ENCODE data around the gene WDR45. TPM values are rescaled to one million over a fixed set of nuclear protein-coding genes. Genes with fewer than 3 reads are reported as not detected.

WDR45 gene
- polyA plus RNA-seq, result 32.3 and 43.3 TPM in 2 replicates

GRCh38 chrX:49079489-49080428 is at the start of gene WDR45:
Gene WDR45, minus strand, starts transcription at chrX:49079887. Its CDS starts 1,792 bp downstream, at chrX:49078095.

GRCh38 chrX:49073601-49074575 is 5.8 kb downstream of the WDR45 start, which contains the start of gene PRAF2:
Gene PRAF2, minus strand, starts transcription at chrX:49074002. Its CDS starts 15 bp downstream, at chrX:49073987.

GRCh38 chrX:49058794-49059193 is 20.9 kb downstream of the WDR45 start, which contains the start of gene CCDC120:
Gene CCDC120, plus strand, starts transcription at chrX:49058999. Its CDS starts 3,043 bp downstream, at chrX:49062042.

DNA sequence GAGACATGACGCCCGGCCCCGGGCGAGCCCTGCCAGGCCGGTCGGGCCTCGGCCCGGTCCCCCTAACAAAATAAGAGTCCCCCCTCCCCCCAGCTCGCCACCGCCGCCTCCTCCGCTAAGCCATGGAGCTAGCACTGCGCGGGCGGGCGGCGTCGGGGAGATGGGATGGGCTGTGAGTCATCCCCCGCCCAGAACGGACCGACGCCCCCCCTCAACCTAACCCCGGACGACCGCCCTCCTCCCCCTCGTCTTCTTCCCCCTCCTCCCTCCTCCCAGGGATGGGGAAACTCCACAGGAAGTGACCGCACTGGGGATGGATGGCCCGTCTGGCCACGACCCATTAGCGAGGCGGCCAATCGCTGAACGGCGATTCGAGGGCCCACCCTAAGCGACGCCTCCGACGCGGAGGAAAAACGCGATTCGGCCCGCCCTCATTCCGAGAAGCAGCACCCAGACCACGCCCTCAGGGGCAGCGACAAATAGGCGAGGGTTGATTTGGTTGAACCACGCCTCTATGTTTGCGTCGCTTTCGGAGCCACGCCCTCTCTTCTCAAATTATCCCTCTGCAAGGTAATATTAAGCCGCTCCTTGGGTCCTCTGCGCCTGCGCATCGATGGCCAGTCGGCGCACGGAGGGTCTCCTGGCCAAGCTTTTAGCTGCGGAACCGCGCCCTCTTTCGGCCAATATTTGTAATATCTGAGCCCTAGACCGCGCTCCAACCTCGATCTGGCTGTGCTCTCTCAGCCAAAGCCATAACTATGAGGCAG is 36.3 kb downstream of the WDR45 start, which contains the start of gene TFE3:
TFE3 (minus strand) TSS at position 138 of the 767 bp plus-strand sequence; CDS start at position 7, 131 bp downstream.

Other genes with a start within 250 kb of the WDR45 start
- gene PCSK1N, start 244.3 kb downstream of the WDR45 start, polyA plus RNA-seq, result 12.2 and 25.7 TPM in 2 replicates
- gene TIMM17B, start 182.1 kb downstream of the WDR45 start, polyA plus RNA-seq, result 63.1 and 65.6 TPM in 2 replicates
- gene PQBP1, start 182.0 kb downstream of the WDR45 start, polyA plus RNA-seq, result 39.1 and 42.7 TPM in 2 replicates
- 9.6 and 16.3 TPM in 2 replicates for gene SLC35A2, start 168.2 kb downstream of the WDR45 start, polyA plus RNA-seq
- 15.2 and 23.7 TPM in 2 replicates for gene PIM2, start 160.9 kb downstream of the WDR45 start, polyA plus RNA-seq
- 4.4 and 6.2 TPM in 2 replicates for gene OTUD5, start 122.3 kb downstream of the WDR45 start, polyA plus RNA-seq
- not detected in 2 replicates for gene KCND1, start 108.0 kb downstream of the WDR45 start, polyA plus RNA-seq
- gene GRIPAP1, start 77.6 kb downstream of the WDR45 start, polyA plus RNA-seq, result 8.4 and 18.3 TPM in 2 replicates
- 4.2 and 5.9 TPM in 2 replicates for gene TFE3, start 36.5 kb downstream of the WDR45 start, polyA plus RNA-seq
- gene CCDC120, start 20.9 kb downstream of the WDR45 start, polyA plus RNA-seq, result 0.52 TPM in 1 of 2 replicates, not detected in the other
- gene PRAF2, start 5.9 kb downstream of the WDR45 start, polyA plus RNA-seq, result 52.4 and 57.9 TPM in 2 replicates
- 13.2 and 14.6 TPM in 2 replicates for gene GPKOW, start 43.8 kb upstream of the WDR45 start, polyA plus RNA-seq
- not detected in 2 replicates for gene MAGIX, start 82.9 kb upstream of the WDR45 start, polyA plus RNA-seq
- gene PLP2, start 92.0 kb upstream of the WDR45 start, polyA plus RNA-seq, result 0.22 and 7.4 TPM in 2 replicates
- not detected in 2 replicates for gene PRICKLE3, start 106.5 kb upstream of the WDR45 start, polyA plus RNA-seq
- gene SYP, start 120.3 kb upstream of the WDR45 start, polyA plus RNA-seq, result 91.9 and 102 TPM in 2 replicates
- gene CACNA1F, start 153.5 kb upstream of the WDR45 start, polyA plus RNA-seq, result not detected in 2 replicates
- 0.69 and 1.3 TPM in 2 replicates for gene CCDC22, start 155.6 kb upstream of the WDR45 start, polyA plus RNA-seq
- gene FOXP3, start 184.8 kb upstream of the WDR45 start, polyA plus RNA-seq, result not detected in 2 replicates
- 11.7 and 13.1 TPM in 2 replicates for gene PPP1R3F, start 189.9 kb upstream of the WDR45 start, polyA plus RNA-seq
- not detected in 2 replicates for gene GAGE10, start 223.8 kb upstream of the WDR45 start, polyA plus RNA-seq
- gene GAGE12J, start 242.2 kb upstream of the WDR45 start, polyA plus RNA-seq, result not detected in 2 replicates

Data from Purkinje cell (primary cell).